DND-41 (cell line): Measurements from ENCODE around the gene PPP1R12A.

Source experiments
- ATAC-seq: fragments of 200-7000 bp; cut with Tn5 transposase; 3 replicates; pipeline ENCODE4 v1.9.1; 2021; ENCODE audit warnings: low read depth; ENCODE audit not compliant: insufficient read depth
- DNase-seq: peaks from one replicate; pipeline ENCODE4 v3.0.0-alpha.2; 2020
- H2AFZ ChIP-seq: 2 replicates; pipeline ENCODE4 v1.6.0; 2012; ENCODE audit warnings: low read depth, low read length
- H3K27ac ChIP-seq: 2 replicates; pipeline ENCODE4 v1.5.1; 2012; ENCODE audit warnings: low read length, inconsistent platforms
- H3K27me3 ChIP-seq: fragments of 200-600 bp; sonication (generic); 2 replicates; pipeline ENCODE4 v1.6.0; 2012; ENCODE audit warnings: low read length, mild to moderate bottlenecking, inconsistent platforms; ENCODE audit not compliant: insufficient read depth, poor library complexity
- H3K36me3 ChIP-seq: 2 replicates; pipeline ENCODE4 v1.5.1; 2012; ENCODE audit warnings: low read length, inconsistent platforms; ENCODE audit not compliant: insufficient read depth
- H3K4me1 ChIP-seq: 2 replicates; pipeline ENCODE4 v1.5.1; 2012; ENCODE audit warnings: mild to moderate bottlenecking, low read length; ENCODE audit not compliant: insufficient read depth
- H3K4me2 ChIP-seq: 2 replicates; pipeline ENCODE4 v1.6.0; 2012; ENCODE audit warnings: mild to moderate bottlenecking, moderate library complexity, low read length, inconsistent platforms; ENCODE audit not compliant: insufficient read depth
- H3K4me3 ChIP-seq, 2 experiments: fragments of 200-600 bp in 1 of 2; shearing (Covaris generic) in 1 of 2; 2 replicates each; pipeline ENCODE4 v1.5.1; 2012 to 2016; ENCODE audit warnings: inconsistent platforms in 2 of 2, low read length in 2 of 2, mild to moderate bottlenecking in 2 of 2, low read depth in 1 of 2, moderate library complexity in 1 of 2
- H3K79me2 ChIP-seq: 2 replicates; pipeline ENCODE4 v1.6.0; 2012; ENCODE audit warnings: low read length, inconsistent platforms; ENCODE audit not compliant: insufficient read depth
- H3K9ac ChIP-seq: 2 replicates; pipeline ENCODE4 v1.6.0; 2012; ENCODE audit warnings: low read depth, mild to moderate bottlenecking, inconsistent platforms, low read length, moderate library complexity
- H3K9me3 ChIP-seq: 2 replicates; pipeline ENCODE4 v1.5.1; 2012; ENCODE audit warnings: low read length, moderate library complexity, mild to moderate bottlenecking, inconsistent platforms; ENCODE audit not compliant: insufficient read depth, severe bottlenecking
- H4K20me1 ChIP-seq: 2 replicates; pipeline ENCODE4 v1.6.0; 2012; ENCODE audit warnings: low read length; ENCODE audit not compliant: insufficient read depth
- CTCF ChIP-seq: IDR thresholded peaks from 2 replicates; pipeline ENCODE4 v1.5.1; 2012; ENCODE audit warnings: borderline replicate concordance, low read length, moderate library complexity, mild to moderate bottlenecking; ENCODE audit not compliant: poor library complexity, severe bottlenecking; ENCODE audit errors: extremely low read depth
- EZH2 ChIP-seq: IDR thresholded peaks from 3 replicates; pipeline ENCODE4 v1.6.1; 2012; ENCODE audit warnings: borderline replicate concordance, low read depth, mild to moderate bottlenecking, moderate library complexity, low read length, inconsistent platforms; ENCODE audit not compliant: severe bottlenecking

PPP1R12A gene

GRCh38 chr12:79933043-79933442 lies 1.9 kb downstream of the PPP1R12A start:
- Histone ChIP-seq H3K79me2 (peaks cover 79% of the 10 kb centered on the region), H3K9me3 (no peaks in the 10 kb centered on the region), H3K9ac (peak overlapping the region; percentile 92), H3K36me3 (no peaks in the 10 kb centered on the region; the same call in 1 of the 2 replicates), H3K4me3 (peak overlapping the region; percentile 67 to 90), H3K4me2 (peak overlapping the region; percentile 85), H3K4me1 (peaks cover 61% of the 10 kb centered on the region), H3K27me3 (no peaks in the 10 kb centered on the region), H2AFZ (no peak overlapping the region), H4K20me1 (peaks cover 47% of the 10 kb centered on the region), H3K27ac (peak overlapping the region; percentile 90)
- TF ChIP-seq CTCF (no peak), EZH2 (no peak)
- DNase-seq = no peak
- ATAC-seq = no peak

DNA sequence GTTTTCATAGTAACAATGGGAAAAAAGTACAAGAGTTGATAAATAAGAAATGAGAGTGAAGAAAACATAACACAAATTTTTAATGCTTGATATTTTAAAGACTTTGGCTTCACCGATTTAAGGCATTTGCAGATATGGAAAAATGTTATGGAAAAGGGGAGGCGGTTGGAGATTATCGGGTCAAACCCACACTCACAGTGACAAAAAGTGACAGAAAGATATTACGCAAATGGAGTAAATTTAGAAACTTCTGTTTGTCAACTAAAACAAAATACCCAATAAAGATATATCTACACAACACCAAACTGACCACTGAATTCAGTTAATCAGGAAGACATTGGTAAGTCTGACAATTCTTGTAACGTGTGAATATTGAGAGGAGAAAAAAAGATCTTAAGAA lies 2.5 kb downstream of the PPP1R12A start:
- Histone ChIP-seq H3K27me3 (no peaks in the 10 kb centered on the region), H3K79me2 (peaks cover 85% of the 10 kb centered on the region), H3K36me3 (no peaks in the 10 kb centered on the region; the same call in 1 of the 2 replicates), H3K9ac (peak overlapping the region; percentile 92; the same call in 1 of the 2 replicates), H3K9me3 (no peaks in the 10 kb centered on the region), H3K4me3 (peak overlapping the region in 1 of 2 experiments; percentile 67; a peak in 1 of 4 replicates), H3K4me2 (peak overlapping the region; percentile 85), H2AFZ (no peak overlapping the region), H3K27ac (no peak overlapping the region), H3K4me1 (peaks cover 68% of the 10 kb centered on the region), H4K20me1 (peaks cover 53% of the 10 kb centered on the region)
- TF ChIP-seq EZH2 (no peak), CTCF (no peak)
- DNase-seq (no peak), ATAC-seq (no peak)

GRCh38 chr12:79929065-79929464 lies 5.8 kb downstream of the PPP1R12A start:
- TF ChIP-seq CTCF (no peak), EZH2 (no peak)
- Histone ChIP-seq H3K9me3 (no peaks in the 10 kb centered on the region), H3K9ac (peak overlapping the region; percentile 22; the same call in 1 of the 2 replicates), H3K27ac (0 out of 2 replicates have a peak overlapping the region, but pooled peaks have one; percentile 39), H3K79me2 (peaks cover 100% of the 10 kb centered on the region), H2AFZ (no peak overlapping the region), H3K27me3 (no peaks in the 10 kb centered on the region), H3K4me3 (no peak overlapping the region), H3K36me3 (no peaks in the 10 kb centered on the region; the same call in 1 of the 2 replicates), H4K20me1 (peaks cover 82% of the 10 kb centered on the region), H3K4me1 (peaks cover 57% of the 10 kb centered on the region), H3K4me2 (peak overlapping the region; percentile 50)
- ATAC-seq = no peak
- no peak for DNase-seq
